Stomach (tissue), 9 donors: ENCODE data around the gene MBNL3. TPM values are rescaled to one million over a fixed set of nuclear protein-coding genes. Genes with fewer than 3 reads are reported as not detected.
"Not testable (repeated sequence)": the region's sequence is repeated elsewhere in the genome, so short reads cannot be mapped to it uniquely, and the experiment has no call there.

Experiments used
- DNase-seq, 2 donors: peaks; one replicate each; pipeline versions ENCODE4 v3.0.0 to v3.0.0-alpha.2; 2013 to 2019
- H3K27ac ChIP-seq, 5 donors: fragments of 200-600 bp in 4 of 5; sonication (generic) in 4 of 5; one replicate each; pipeline ENCODE4 v1.5.1; 2013 to 2019; ENCODE audit warnings: mild to moderate bottlenecking in 1 of 5, moderate library complexity in 1 of 5
- H3K27me3 ChIP-seq, 3 donors: fragments of 200-600 bp; sonication (generic); one replicate each; pipeline ENCODE4 v1.5.1; 2017 to 2019; ENCODE audit warnings: mixed run types in 1 of 3
- H3K36me3 ChIP-seq, 4 donors: fragments of 200-600 bp; sonication (generic); 1 replicate in 3 of 4; 2 replicates in 1 of 4; pipeline ENCODE4 v1.5.1; 2016 to 2019
- H3K4me1 ChIP-seq, 4 donors: fragments of 200-600 bp; sonication (generic); one replicate each; pipeline ENCODE4 v1.5.1; 2016 to 2019
- H3K4me3 ChIP-seq, 4 donors: fragments of 200-600 bp; sonication (generic) in 3 of 4; one replicate each; pipeline ENCODE4 v1.5.1; 2016 to 2019; ENCODE audit warnings: mild to moderate bottlenecking in 1 of 4
- H3K9me3 ChIP-seq, 4 donors: fragments of 200-600 bp; sonication (generic); one replicate each; pipeline ENCODE4 v1.5.1; 2016 to 2019
- CTCF ChIP-seq, 7 experiments: fragments of 450-650 bp in 4 of 7; fragments of 200-600 bp in 3 of 7; sonication (generic) in 3 of 7; IDR thresholded peaks; one replicate each; pipeline ENCODE4 v1.5.1; 2016 to 2019; ENCODE audit warnings: antibody characterized with exemption in 7 of 7, control low read depth in 2 of 7, mild to moderate bottlenecking in 1 of 7
- EP300 ChIP-seq: sonication (generic); formaldehyde crosslinking; IDR thresholded peaks from one replicate; pipeline ENCODE4 v1.6.1; 2017; ENCODE audit warnings: antibody characterized with exemption
- POLR2A ChIP-seq, 4 donors: fragments of 450-650 bp; IDR thresholded peaks; one replicate each; pipeline ENCODE4 v1.6.1; 2016; ENCODE audit warnings: antibody characterized with exemption in 4 of 4, control low read depth in 2 of 4, mild to moderate bottlenecking in 1 of 4, moderate library complexity in 1 of 4
- POLR2AphosphoS5 ChIP-seq, 3 donors: sonication (generic); formaldehyde crosslinking; IDR thresholded peaks; one replicate each; pipeline ENCODE4 v1.6.1; 2016; ENCODE audit warnings: antibody characterized with exemption in 3 of 3
- WGBS, 5 donors: extraction: QIAGEN DNeasy Blood & Tissue Kit in 3 of 5; methylation state at CpG; one replicate each; pipeline versions ENCODE4 v1.1.5 to v1.1.7; 2013 to 2018; 5-methylcytosine and 5-hydroxymethylcytosine counted together
- intact Hi-C: fragments of 100-400 bp; cut with DNase I; formaldehyde crosslinking; loops from one replicate; pipeline ENCODE4 v1.15.1; 2023; ENCODE audit warnings: low total_unique reads
- polyA plus RNA-seq, 3 donors: library from polyadenylated mRNA; stranded (reverse); fragments of 200-250 nt; gene quantifications; one replicate each; pipeline ENCODE4 v1.2.3, GENCODE V29; 2013
- total RNA-seq, 5 donors: library from RNA; depleted of rRNA; stranded (reverse); fragments of >200 nt; gene quantifications; one replicate each; pipeline versions ENCODE4 v1.1.0 to v1.2.3, GENCODE V29; 2014 to 2016
- donor health status: healthy with polysubstance abuse.
- donor health status: Bipolar disorder and iron deficiency.
- donor health status: healthy.

Gene MBNL3
- total and polyA plus RNA-seq, 8 donors, result 2.0 to 31.7 (median 6.7) TPM

DNA sequence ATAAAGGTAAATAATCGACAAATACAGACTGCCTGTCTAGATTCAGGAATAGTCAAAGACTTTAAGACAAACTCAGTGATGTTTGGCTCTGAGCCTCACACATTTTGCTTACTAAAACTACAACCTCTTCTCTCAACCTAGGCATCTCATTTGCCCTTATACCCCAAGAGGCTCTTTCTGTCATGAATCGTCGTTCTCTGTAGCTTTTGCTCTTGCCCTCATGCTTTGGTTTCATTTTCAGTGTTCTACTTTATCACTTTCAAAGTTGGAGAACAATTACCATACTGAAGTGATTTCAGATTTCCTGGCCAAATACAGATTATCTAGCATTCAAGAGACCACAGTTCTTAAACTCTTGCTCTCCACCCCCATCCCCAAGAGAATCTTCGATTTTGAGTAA lies 155.5 kb downstream of the MBNL3 start:
- no peak for DNase-seq
- intact Hi-C loops, result no loop called here
- 72 to 87% (median 75%) methylated on average over 4 of the region's 4 CpGs for WGBS, 5 donors
- Histone ChIP-seq H3K4me1 (no peaks in the 10 kb centered on the region), H3K9me3 (peaks cover 0 to 7% (median 4%) of the 10 kb centered on the region in 4 donors), H3K36me3 (no peaks in the 10 kb centered on the region), H3K27ac (no peak overlapping the region), H3K27me3 (no peaks in the 10 kb centered on the region), H3K4me3 (no peak overlapping the region)
- no peak for TF ChIP-seq EP300
- no peak for TF ChIP-seq POLR2A (IDR thresholded peaks at IDR 0.05)
- TF ChIP-seq CTCF (IDR thresholded peaks at IDR 0.05), result no peak
- no peak for TF ChIP-seq POLR2AphosphoS5 (IDR thresholded peaks at IDR 0.05)

DNA sequence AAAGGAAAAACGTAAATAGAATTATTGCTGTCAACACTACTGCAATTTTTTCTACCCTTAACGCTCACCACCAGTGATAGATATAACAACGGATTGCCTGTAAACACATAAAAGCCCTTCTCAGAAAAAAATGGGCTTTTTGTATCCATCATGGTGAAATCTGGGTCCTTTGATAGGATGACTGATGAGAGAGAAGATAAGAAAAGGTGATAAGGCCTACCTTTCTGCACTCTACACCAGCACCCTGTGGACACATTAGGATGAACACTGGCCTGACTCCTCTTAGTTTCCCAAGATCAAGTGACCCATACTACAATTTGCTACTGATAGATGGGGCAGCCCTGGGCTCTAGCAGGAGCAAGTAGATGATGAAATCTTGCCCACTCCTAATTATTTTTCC lies 157.3 kb downstream of the MBNL3 start:
- Histone ChIP-seq H3K9me3 (peaks cover 0 to 16% (median 8%) of the 10 kb centered on the region in 4 donors), H3K36me3 (no peaks in the 10 kb centered on the region), H3K27ac (no peak overlapping the region), H3K4me3 (no peak overlapping the region), H3K27me3 (no peaks in the 10 kb centered on the region), H3K4me1 (no peaks in the 10 kb centered on the region)
- intact Hi-C loops, result no loop called here
- DNase-seq, result no peak
- TF ChIP-seq POLR2A (IDR thresholded peaks at IDR 0.05) (no peak), EP300 (no peak), POLR2AphosphoS5 (IDR thresholded peaks at IDR 0.05) (no peak), CTCF (IDR thresholded peaks at IDR 0.05) (no peak)
- 38 to 85% (median 76%) methylated on average over 3 of the region's 3 CpGs for WGBS, 5 donors

DNA sequence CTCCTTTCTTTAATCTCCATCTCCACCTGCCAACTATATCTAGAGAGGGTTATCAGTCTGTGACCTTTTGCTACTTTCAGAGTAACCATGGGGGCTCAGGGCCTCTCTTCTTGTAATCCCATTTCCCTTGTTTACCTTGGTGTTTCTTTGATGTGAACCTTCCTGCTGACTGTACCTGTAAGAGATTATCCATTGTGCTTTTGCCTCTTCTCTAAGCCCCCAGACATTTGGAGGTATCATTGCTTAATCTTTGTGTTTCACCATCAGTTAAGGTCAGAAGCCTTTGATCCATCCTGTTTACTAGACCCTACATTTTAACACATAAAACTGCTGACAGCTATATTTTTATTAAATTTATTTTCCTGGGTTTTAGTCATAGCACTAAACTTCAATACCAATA lies 157.8 kb downstream of the MBNL3 start:
- peaks cover 0 to 20% (median 8%) of the 10 kb centered on the region in 4 donors for H3K9me3 ChIP-seq
- H3K4me1 ChIP-seq, result no peaks in the 10 kb centered on the region
- no peak for DNase-seq
- no peaks in the 10 kb centered on the region for H3K36me3 ChIP-seq
- H3K27ac ChIP-seq, result no peak overlapping the region
- no peak overlapping the region for H3K4me3 ChIP-seq
- intact Hi-C loops, result no loop called here
- TF ChIP-seq CTCF (IDR thresholded peaks at IDR 0.05) (no peak), POLR2AphosphoS5 (IDR thresholded peaks at IDR 0.05) (no peak), POLR2A (IDR thresholded peaks at IDR 0.05) (no peak)
- H3K27me3 ChIP-seq, result no peaks in the 10 kb centered on the region

DNA sequence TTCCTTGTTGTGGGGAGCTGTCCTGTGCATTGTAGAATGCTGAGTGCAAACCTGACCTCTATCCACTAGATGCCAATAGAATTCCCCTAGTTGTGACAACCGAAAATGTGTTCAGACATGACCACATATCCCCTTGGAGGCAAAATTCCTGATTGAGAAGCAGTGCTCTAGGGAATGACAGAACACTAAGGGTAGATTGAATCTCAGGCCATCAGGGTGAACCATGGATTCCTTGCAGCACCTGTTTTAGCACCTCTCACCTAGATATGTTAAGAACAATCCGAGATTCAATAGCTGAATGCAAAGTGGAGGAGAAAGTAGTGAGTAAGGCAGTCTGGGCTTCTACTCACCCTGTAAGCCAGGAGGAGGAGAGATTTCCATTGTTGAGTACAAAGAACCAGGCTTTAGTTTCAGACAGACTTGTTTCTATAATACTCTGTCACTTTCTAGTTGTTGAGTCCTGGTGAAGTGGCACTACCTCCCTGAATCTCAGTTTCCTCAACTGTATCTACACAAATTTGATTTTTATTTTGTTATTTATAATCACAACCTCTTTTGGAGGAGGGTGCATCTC lies 158.6 kb downstream of the MBNL3 start:
- 67 to 83% (median 78%) methylated on average over 1 to 2 of the region's 2 CpGs for WGBS, 5 donors
- H3K36me3 ChIP-seq, result no peaks in the 10 kb centered on the region
- intact Hi-C loops, result no loop called here
- no peak overlapping the region for H3K27ac ChIP-seq
- TF ChIP-seq POLR2A (IDR thresholded peaks at IDR 0.05), result no peak
- TF ChIP-seq POLR2AphosphoS5 (IDR thresholded peaks at IDR 0.05), result no peak
- TF ChIP-seq CTCF (IDR thresholded peaks at IDR 0.05), result no peak
- no peak for TF ChIP-seq EP300
- H3K4me1 ChIP-seq, result no peaks in the 10 kb centered on the region
- no peaks in the 10 kb centered on the region for H3K27me3 ChIP-seq
- no peak for DNase-seq
- H3K9me3 ChIP-seq, result peaks cover 0 to 22% (median 8%) of the 10 kb centered on the region in 4 donors
- H3K4me3 ChIP-seq, result no peak overlapping the region

DNA sequence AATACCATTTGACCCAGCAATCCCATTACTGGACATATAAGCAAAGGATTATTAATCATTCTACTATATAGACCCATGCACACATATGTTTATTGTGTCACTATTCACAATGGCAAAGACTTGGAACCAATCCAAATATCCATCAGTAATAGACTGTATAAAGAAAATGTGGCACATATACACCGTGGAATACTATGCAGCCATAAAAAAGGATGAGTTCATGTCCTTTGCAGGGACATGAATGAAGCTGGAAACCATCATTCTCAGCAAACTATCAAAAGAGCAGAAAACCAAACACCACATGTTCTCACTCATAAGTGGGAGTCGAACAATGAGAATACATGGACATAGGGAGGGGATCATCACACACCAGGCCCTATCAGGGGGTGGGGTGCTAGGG lies 161.9 kb downstream of the MBNL3 start:
- DNase-seq, H3K27me3 ChIP-seq, H3K36me3 ChIP-seq, intact Hi-C loops, H3K27ac ChIP-seq, H3K4me3 ChIP-seq, H3K4me1 ChIP-seq: not testable (repeated sequence)
- 89 to 100% (median 92%) methylated on average over 1 to 2 of the region's 2 CpGs for WGBS, 5 donors
- H3K9me3 ChIP-seq, result peaks cover 0 to 22% (median 8%) of the 10 kb centered on the region in 4 donors
